ENCODE results near the gene NFYC.
"Not testable (repeated sequence)": the region's sequence is repeated elsewhere in the genome, so short reads cannot be mapped to it uniquely, and the experiment has no call there.

NFYC gene

GRCh38 chr1:40694353-40694874 is 2.9 kb downstream of the NFYC start:
- DNase-seq (ENCODE audit: low read depth, low spot score): no peak
- TF ChIP-seq EZH2 (IDR thresholded peaks at IDR 0.05) (no peak), FOXP2 (optimal IDR thresholded peaks at IDR 0.05; ENCODE audit: control extremely low read depth, extremely low read length, insufficient read depth) (no peak), POLR2AphosphoS5 (IDR thresholded peaks at IDR 0.05; ENCODE audit: borderline replicate concordance, low read depth, low read length) (no peak)
- no peak overlapping the region for H3K9ac ChIP-seq (ENCODE audit: insufficient read length)
- no peaks in the 10 kb centered on the region for H3K9me3 ChIP-seq (ENCODE audit: low read depth, low read length)
- H3K4me3 ChIP-seq: no peak overlapping the region
- no peak overlapping the region for H3K27ac ChIP-seq
- H3K36me3 ChIP-seq (ENCODE audit: insufficient read depth, low read length): peaks cover 9% of the 10 kb centered on the region; the same call in 1 of the 2 replicates

DNA sequence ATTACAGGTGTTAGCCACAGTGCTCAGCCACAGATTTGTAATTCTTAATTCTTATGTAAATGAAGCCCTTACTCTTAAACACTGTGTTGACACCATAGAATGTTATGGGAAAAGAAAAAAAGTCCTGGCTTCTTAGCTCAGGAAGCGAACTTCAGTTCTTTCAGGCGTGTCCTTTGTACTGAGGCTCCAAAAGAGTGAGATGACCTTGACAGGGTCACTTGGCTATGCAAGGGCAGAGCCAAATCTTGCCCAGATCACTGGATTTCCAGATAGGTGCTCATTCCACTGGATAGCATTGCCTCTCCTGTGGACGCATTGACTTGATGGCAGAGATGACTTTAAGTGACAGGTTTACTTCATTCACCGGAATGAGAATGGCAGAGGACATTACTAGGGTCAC is 4.8 kb downstream of the NFYC start:
- no peak overlapping the region for H3K9ac ChIP-seq (ENCODE audit: insufficient read length)
- peaks cover 9% of the 10 kb centered on the region; the same call in 1 of the 2 replicates for H3K36me3 ChIP-seq (ENCODE audit: insufficient read depth, low read length)
- TF ChIP-seq EZH2 (IDR thresholded peaks at IDR 0.05): no peak
- TF ChIP-seq POLR2AphosphoS5 (IDR thresholded peaks at IDR 0.05; ENCODE audit: borderline replicate concordance, low read depth, low read length): no peak
- no peak for TF ChIP-seq FOXP2 (optimal IDR thresholded peaks at IDR 0.05; ENCODE audit: control extremely low read depth, extremely low read length, insufficient read depth)
- no peak overlapping the region for H3K27ac ChIP-seq
- H3K4me3 ChIP-seq: no peak overlapping the region
- no peaks in the 10 kb centered on the region for H3K9me3 ChIP-seq (ENCODE audit: low read depth, low read length)
- no peak for DNase-seq (ENCODE audit: low read depth, low spot score)

DNA sequence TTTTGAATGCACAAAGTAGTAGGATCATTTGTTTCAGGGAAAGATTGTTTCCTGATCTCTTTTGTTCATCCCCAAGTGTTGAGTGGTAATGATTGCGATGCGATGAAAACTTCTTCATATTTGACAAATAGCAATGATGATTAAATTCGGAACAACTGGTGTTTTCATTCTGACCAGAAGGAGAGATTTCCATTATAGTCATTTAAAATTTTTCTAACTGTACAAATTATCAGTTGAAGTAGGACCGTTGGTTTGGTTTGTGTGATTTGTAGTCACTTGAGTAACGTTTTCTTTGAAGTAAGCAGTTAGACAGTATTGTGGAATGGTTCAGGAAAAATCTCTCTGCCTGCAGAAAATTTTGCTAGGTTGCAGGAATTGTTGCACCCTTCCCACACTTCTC is 5.9 kb downstream of the NFYC start:
- H3K9me3 ChIP-seq (ENCODE audit: low read depth, low read length): no peaks in the 10 kb centered on the region
- H3K4me3 ChIP-seq: no peak overlapping the region
- H3K36me3 ChIP-seq (ENCODE audit: insufficient read depth, low read length): peaks cover 9% of the 10 kb centered on the region; the same call in 1 of the 2 replicates
- no peak overlapping the region for H3K27ac ChIP-seq
- H3K9ac ChIP-seq (ENCODE audit: insufficient read length): no peak overlapping the region
- DNase-seq (ENCODE audit: low read depth, low spot score): no peak
- no peak for TF ChIP-seq EZH2 (IDR thresholded peaks at IDR 0.05)
- no peak for TF ChIP-seq POLR2AphosphoS5 (IDR thresholded peaks at IDR 0.05; ENCODE audit: borderline replicate concordance, low read depth, low read length)

GRCh38 chr1:40699787-40700186 is 8.3 kb downstream of the NFYC start:
- peak overlapping the region; percentile 71; the same call in 1 of the 2 replicates for H3K27ac ChIP-seq

GRCh38 chr1:40701684-40702083 is 10.2 kb downstream of the NFYC start:
- no peaks in the 10 kb centered on the region for H3K9me3 ChIP-seq (ENCODE audit: low read depth, low read length)
- DNase-seq (ENCODE audit: low read depth, low spot score): no peak
- no peak overlapping the region for H3K9ac ChIP-seq (ENCODE audit: insufficient read length)
- H3K4me3 ChIP-seq: no peak overlapping the region
- TF ChIP-seq POLR2AphosphoS5 (IDR thresholded peaks at IDR 0.05; ENCODE audit: borderline replicate concordance, low read depth, low read length) (no peak), FOXP2 (optimal IDR thresholded peaks at IDR 0.05; ENCODE audit: control extremely low read depth, extremely low read length, insufficient read depth) (no peak), EZH2 (IDR thresholded peaks at IDR 0.05) (no peak)
- no peak overlapping the region for H3K27ac ChIP-seq
- H3K36me3 ChIP-seq (ENCODE audit: insufficient read depth, low read length): peaks cover 9% of the 10 kb centered on the region; the same call in 1 of the 2 replicates

More at GRCh38 chr1:40699787-40700186, 8.3 kb downstream of the NFYC start:
- Histone ChIP-seq H3K9me3 (ENCODE audit: low read depth, low read length) (no peaks in the 10 kb centered on the region), H3K9ac (ENCODE audit: insufficient read length) (no peak overlapping the region), H3K4me3 (no peak overlapping the region), H3K36me3 (ENCODE audit: insufficient read depth, low read length) (peaks cover 9% of the 10 kb centered on the region; the same call in 1 of the 2 replicates)
- no peak for DNase-seq (ENCODE audit: low read depth, low spot score)
- TF ChIP-seq EZH2 (IDR thresholded peaks at IDR 0.05) (no peak), POLR2AphosphoS5 (IDR thresholded peaks at IDR 0.05; ENCODE audit: borderline replicate concordance, low read depth, low read length) (no peak), FOXP2 (optimal IDR thresholded peaks at IDR 0.05; ENCODE audit: control extremely low read depth, extremely low read length, insufficient read depth) (no peak)

DNA sequence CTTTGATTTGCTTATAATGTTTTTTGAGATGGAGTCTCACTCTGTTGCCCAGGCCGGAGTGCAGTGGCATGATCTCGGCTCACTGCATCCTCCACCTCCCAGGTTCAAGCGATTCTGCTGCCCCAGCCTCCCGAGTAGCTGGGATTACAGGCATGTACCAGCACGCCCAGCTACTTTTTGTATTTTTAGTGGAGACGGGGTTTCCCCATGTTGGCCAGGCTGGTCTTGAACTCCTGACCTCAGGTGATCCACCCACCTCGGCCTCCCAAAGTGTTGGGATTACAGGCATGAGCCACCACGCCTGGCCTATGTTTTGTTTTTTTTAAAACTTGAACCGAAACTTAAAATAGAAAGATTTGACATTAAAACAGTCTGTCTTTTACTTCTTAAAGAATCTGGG is 11.3 kb downstream of the NFYC start:
- not testable (repeated sequence) for DNase-seq (ENCODE audit: low read depth, low spot score); H3K27ac ChIP-seq; H3K36me3 ChIP-seq (ENCODE audit: insufficient read depth, low read length); H3K9ac ChIP-seq (ENCODE audit: insufficient read length); H3K9me3 ChIP-seq (ENCODE audit: low read depth, low read length); H3K4me3 ChIP-seq

- no peak overlapping the region for H3K4me3 ChIP-seq
- no peak overlapping the region for H3K9ac ChIP-seq (ENCODE audit: insufficient read length)
- H3K9me3 ChIP-seq (ENCODE audit: low read depth, low read length): no peaks in the 10 kb centered on the region
- no peak for DNase-seq (ENCODE audit: low read depth, low spot score)
- TF ChIP-seq POLR2AphosphoS5 (IDR thresholded peaks at IDR 0.05; ENCODE audit: borderline replicate concordance, low read depth, low read length): no peak
- H3K36me3 ChIP-seq (ENCODE audit: insufficient read depth, low read length): no peaks in the 10 kb centered on the region
- H3K27ac ChIP-seq: no peak overlapping the region
Observed at GRCh38 chr1:40703316-40703715, 11.8 kb downstream of the NFYC start.

DNA sequence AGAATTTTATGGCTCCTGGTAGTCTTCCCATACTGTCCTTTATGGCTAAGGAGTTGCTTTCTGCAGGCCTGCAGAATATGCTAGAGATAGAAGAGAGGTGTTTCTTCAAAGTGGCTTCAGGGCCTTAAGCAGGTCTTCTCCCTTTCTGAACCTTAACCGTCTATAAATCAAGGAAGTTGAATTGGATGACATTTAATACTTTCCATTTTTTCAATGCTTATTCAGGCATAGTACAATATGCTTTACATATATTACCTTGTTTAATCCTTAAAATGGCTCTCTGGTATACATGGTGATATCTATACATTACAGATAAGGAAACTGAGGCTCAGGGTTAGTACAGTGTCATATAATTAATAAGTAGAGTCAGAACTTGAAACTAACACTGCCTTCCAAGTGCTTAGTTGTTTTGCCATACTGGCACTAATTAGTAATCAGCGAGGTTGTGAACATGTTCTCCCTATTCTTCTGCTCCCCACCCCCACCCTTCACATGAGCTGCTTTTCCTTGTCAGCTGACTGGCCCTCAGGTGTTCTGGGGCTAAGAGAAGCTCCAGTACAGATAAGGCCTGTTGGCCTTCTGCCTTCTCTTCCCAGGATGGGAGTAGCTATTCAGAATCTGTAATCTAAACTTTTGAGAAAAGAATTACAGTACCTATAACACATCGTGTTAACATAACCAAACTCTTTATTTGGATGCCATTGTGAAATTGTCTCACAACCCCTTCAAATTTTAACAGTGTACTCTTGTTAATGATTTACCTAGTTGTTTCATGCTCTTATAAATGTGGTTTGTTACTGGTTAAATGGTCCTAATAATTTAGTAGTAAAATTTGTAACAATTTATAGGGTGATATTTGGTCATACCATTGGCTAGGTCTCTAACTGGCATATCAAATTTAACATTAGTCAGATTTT is 13.6 kb downstream of the NFYC start:
- no peak overlapping the region for H3K9ac ChIP-seq (ENCODE audit: insufficient read length)
- TF ChIP-seq FOXP2 (optimal IDR thresholded peaks at IDR 0.05; ENCODE audit: control extremely low read depth, extremely low read length, insufficient read depth) (no peak), POLR2AphosphoS5 (IDR thresholded peaks at IDR 0.05; ENCODE audit: borderline replicate concordance, low read depth, low read length) (no peak)
- DNase-seq (ENCODE audit: low read depth, low spot score): no peak
- H3K36me3 ChIP-seq (ENCODE audit: insufficient read depth, low read length): no peaks in the 10 kb centered on the region
- H3K4me3 ChIP-seq: no peak overlapping the region
- no peak overlapping the region for H3K27ac ChIP-seq
- no peaks in the 10 kb centered on the region for H3K9me3 ChIP-seq (ENCODE audit: low read depth, low read length)

DNA sequence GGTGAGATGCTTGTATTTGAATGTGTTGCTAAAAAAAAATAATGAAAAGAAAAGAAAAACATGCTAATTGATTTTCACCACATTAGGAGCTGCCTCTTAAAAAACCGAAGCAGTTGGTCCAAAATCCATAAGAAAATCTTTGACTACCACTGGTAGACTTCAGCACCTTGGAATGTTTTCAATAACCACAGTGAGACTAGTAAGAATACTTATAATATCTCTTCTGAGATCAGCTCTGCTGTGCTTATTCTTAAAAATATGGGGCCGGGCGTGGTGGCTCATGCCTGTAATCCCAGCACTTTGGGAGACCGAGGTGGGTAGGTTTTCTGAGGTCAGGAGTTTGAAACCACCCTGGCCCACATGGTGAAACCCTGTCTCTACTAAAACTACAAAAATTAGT is 15.1 kb downstream of the NFYC start:
- Histone ChIP-seq H3K4me3 (no peak overlapping the region), H3K36me3 (ENCODE audit: insufficient read depth, low read length) (no peaks in the 10 kb centered on the region), H3K9me3 (ENCODE audit: low read depth, low read length) (no peaks in the 10 kb centered on the region), H3K9ac (ENCODE audit: insufficient read length) (no peak overlapping the region), H3K27ac (no peak overlapping the region)
- no peak for DNase-seq (ENCODE audit: low read depth, low spot score)
- TF ChIP-seq EZH2 (IDR thresholded peaks at IDR 0.05) (no peak), FOXP2 (optimal IDR thresholded peaks at IDR 0.05; ENCODE audit: control extremely low read depth, extremely low read length, insufficient read depth) (no peak), POLR2AphosphoS5 (IDR thresholded peaks at IDR 0.05; ENCODE audit: borderline replicate concordance, low read depth, low read length) (no peak)
